HepG2 (cell line): ENCODE measurements around the gene RBM12. TPM values are rescaled to one million over a fixed set of nuclear protein-coding genes. Genes with fewer than 3 reads are reported as not detected.

Experiments used
- ARID5B ChIP-seq: IDR thresholded peaks from 2 replicates; pipeline ENCODE4 v1.4.0; 2020; ENCODE audit warnings: mild to moderate bottlenecking, missing genetic modification reagents
- E2F2 ChIP-seq: sonication (generic); formaldehyde crosslinking; IDR thresholded peaks from 2 replicates; pipeline ENCODE4 v1.4.0; 2020; ENCODE audit warnings: missing genetic modification reagents, borderline replicate concordance
- FOXA1 ChIP-seq, 2 experiments: fragments of 450-650 bp in 1 of 2; sonication (generic) in 1 of 2; formaldehyde crosslinking in 1 of 2; IDR thresholded peaks; 2 replicates each; pipeline versions ENCODE4 v1.4.0 to v1.6.1; 2016 to 2020; ENCODE audit warnings: missing genetic modification reagents in 1 of 2
- FOXO4 ChIP-seq: sonication (generic); formaldehyde crosslinking; conservative IDR thresholded peaks from 2 replicates; pipeline ENCODE4 v1.8.1; 2023; ENCODE audit warnings: missing genetic modification reagents
- HBP1 ChIP-seq: IDR thresholded peaks from 2 replicates; pipeline ENCODE4 v1.6.1; 2016; ENCODE audit warnings: low read depth, control low read depth
- MEF2D ChIP-seq: sonication (generic); formaldehyde crosslinking; IDR thresholded peaks from 2 replicates; pipeline ENCODE4 v1.5.1; 2020; ENCODE audit warnings: mild to moderate bottlenecking, missing genetic modification reagents
- MEIS1 ChIP-seq: sonication (generic); formaldehyde crosslinking; IDR thresholded peaks from 2 replicates; pipeline ENCODE4 v1.9.0; 2021; ENCODE audit warnings: mild to moderate bottlenecking, missing genetic modification reagents, moderate library complexity, borderline replicate concordance
- PATZ1 ChIP-seq: sonication (generic); formaldehyde crosslinking; IDR thresholded peaks from 2 replicates; pipeline ENCODE4 v1.4.0; 2020; ENCODE audit warnings: missing genetic modification reagents
- RNF219 ChIP-seq: sonication (generic); formaldehyde crosslinking; IDR thresholded peaks from 2 replicates; pipeline ENCODE4 v1.5.0; 2020; ENCODE audit warnings: mild to moderate bottlenecking, missing genetic modification reagents
- TBP ChIP-seq: sonication (generic); formaldehyde crosslinking; IDR thresholded peaks from 2 replicates; pipeline ENCODE4 v1.5.0; 2020; ENCODE audit warnings: missing genetic modification reagents
- U2AF1 ChIP-seq: fragments of 200-400 bp; formaldehyde crosslinking; optimal IDR thresholded peaks from 2 replicates; pipeline ENCODE3; 2017; ENCODE audit warnings: mild to moderate bottlenecking, low read depth, low read length
- YY1 ChIP-seq: IDR thresholded peaks from 2 replicates; pipeline ENCODE4 v1.6.1; 2011; ENCODE audit warnings: low read length, low read depth, moderate library complexity, mild to moderate bottlenecking; ENCODE audit not compliant: insufficient read depth, insufficient replicate concordance
- ZNF160 ChIP-seq: sonication (generic); formaldehyde crosslinking; IDR thresholded peaks from 2 replicates; pipeline ENCODE4 v1.8.0; 2022; ENCODE audit warnings: mild to moderate bottlenecking, inconsistent platforms, missing genetic modification reagents
- ZNF256 ChIP-seq: sonication (generic); formaldehyde crosslinking; conservative IDR thresholded peaks from 2 replicates; pipeline ENCODE4 v1.4.0; 2020; ENCODE audit warnings: missing genetic modification reagents
- ZNF296 ChIP-seq: sonication (generic); formaldehyde crosslinking; conservative IDR thresholded peaks from 2 replicates; pipeline ENCODE4 v1.5.0; 2020; ENCODE audit warnings: mild to moderate bottlenecking, missing genetic modification reagents
- ZNF30 ChIP-seq: sonication (generic); formaldehyde crosslinking; IDR thresholded peaks from 2 replicates; pipeline ENCODE4 v1.5.0; 2020; ENCODE audit warnings: mild to moderate bottlenecking, missing genetic modification reagents
- ZNF335 ChIP-seq: sonication (generic); formaldehyde crosslinking; IDR thresholded peaks from 2 replicates; pipeline ENCODE4 v1.4.0; 2020; ENCODE audit warnings: missing genetic modification reagents
- ZNF460 ChIP-seq: sonication (generic); formaldehyde crosslinking; IDR thresholded peaks from 2 replicates; pipeline ENCODE4 v1.5.1; 2020; ENCODE audit warnings: missing genetic modification reagents, mild to moderate bottlenecking, borderline replicate concordance
- polyA plus RNA-seq, 8 experiments: library from polyadenylated mRNA; depleted of rRNA in 3 of 8; stranded (reverse) in 7 of 8; unstranded in 1 of 8; fragments of >200 nt; fragmentation: Illumina TruSeq in 4 of 8; extraction: Trizol in 4 of 8; gene quantifications; 2 replicates each; pipeline versions ENCODE4 v1.2.1 to v1.2.3, GENCODE V29; 2011 to 2016; ENCODE audit warnings: low read depth in 4 of 8, missing spikeins in 1 of 8, mixed read lengths in 1 of 8; ENCODE audit not compliant: insufficient read depth in 1 of 8
- total RNA-seq, 5 experiments: library from RNA; depleted of rRNA; stranded (reverse); fragments of >200 nt; fragmentation: Illumina TruSeq; extraction: Trizol; gene quantifications; 2 replicates each; pipeline ENCODE4 v1.2.3, GENCODE V29; 2016; ENCODE audit warnings: low read depth in 1 of 5

RBM12 gene
- total and polyA plus RNA-seq, 2 of the 13 experiments (the other 11 are each of a cell fraction or from before 2014, with no cell fraction given), result 97.9 to 104 TPM

- TF ChIP-seq FOXO4 (CRISPR knock-in tag) (no peak), MEIS1 (CRISPR knock-in tag) (no peak), FOXA1 (IDR thresholded peaks at IDR 0.05) (no peak), FOXA1 (CRISPR knock-in tag; IDR thresholded peaks at IDR 0.05) (no peak), TBP (CRISPR knock-in tag) (no peak), RNF219 (CRISPR knock-in tag) (no peak), ZNF30 (CRISPR knock-in tag) (no peak), ZNF335 (CRISPR knock-in tag) (no peak), PATZ1 (CRISPR knock-in tag) (no peak), E2F2 (CRISPR knock-in tag) (no peak), U2AF1 (no peak), ZNF256 (no peak), ARID5B (CRISPR knock-in tag) (no peak), MEF2D (CRISPR knock-in tag) (no peak), ZNF460 (CRISPR knock-in tag) (no peak), ZNF296 (no peak), ZNF160 (CRISPR knock-in tag) (no peak), HBP1 (CRISPR knock-in tag) (no peak), YY1 (no peak)
Measured at GRCh38 chr20:35709259-35709658, 44.6 kb upstream of the RBM12 start (continued).
